HG03575 (cell line): Measurements from ENCODE around the gene SOCS2.

Source experiments
- ATAC-seq: cut with Tn5 transposase; IDR thresholded peaks from one replicate; pipeline ENCODE4 v1.9.1; 2021; ENCODE audit not compliant: unreplicated experiment, insufficient number of reproducible peaks, low FRiP score; ENCODE audit errors: extremely low read depth

SOCS2 gene

GRCh38 chr12:93563807-93564538 is 8.5 kb upstream of the SOCS2 start:
- no peak for ATAC-seq

GRCh38 chr12:93565760-93566159 is 6.7 kb upstream of the SOCS2 start:
- no peak for ATAC-seq

GRCh38 chr12:93567174-93567573 is 5.3 kb upstream of the SOCS2 start:
- no peak for ATAC-seq

- ATAC-seq: no peak
Measured at GRCh38 chr12:93568091-93568490, 4.4 kb upstream of the SOCS2 start.

DNA sequence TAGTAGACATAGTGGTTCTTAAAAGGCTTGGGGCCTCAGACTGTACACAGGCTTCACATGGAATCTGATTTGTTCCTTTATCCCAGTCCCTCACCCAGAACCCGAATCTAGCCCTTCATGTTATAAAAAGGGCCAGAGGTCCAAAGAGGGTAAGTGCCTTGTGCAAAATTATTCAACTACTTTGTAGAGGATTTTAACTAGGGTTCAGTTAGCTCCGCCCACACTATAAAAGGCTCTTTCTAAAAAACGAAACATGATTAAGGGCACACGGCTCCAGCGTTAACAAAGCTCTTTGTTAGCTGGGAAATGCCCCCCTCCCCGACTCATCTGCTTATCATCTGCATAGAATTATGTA is 3.2 kb upstream of the SOCS2 start:
- ATAC-seq: no peak

DNA sequence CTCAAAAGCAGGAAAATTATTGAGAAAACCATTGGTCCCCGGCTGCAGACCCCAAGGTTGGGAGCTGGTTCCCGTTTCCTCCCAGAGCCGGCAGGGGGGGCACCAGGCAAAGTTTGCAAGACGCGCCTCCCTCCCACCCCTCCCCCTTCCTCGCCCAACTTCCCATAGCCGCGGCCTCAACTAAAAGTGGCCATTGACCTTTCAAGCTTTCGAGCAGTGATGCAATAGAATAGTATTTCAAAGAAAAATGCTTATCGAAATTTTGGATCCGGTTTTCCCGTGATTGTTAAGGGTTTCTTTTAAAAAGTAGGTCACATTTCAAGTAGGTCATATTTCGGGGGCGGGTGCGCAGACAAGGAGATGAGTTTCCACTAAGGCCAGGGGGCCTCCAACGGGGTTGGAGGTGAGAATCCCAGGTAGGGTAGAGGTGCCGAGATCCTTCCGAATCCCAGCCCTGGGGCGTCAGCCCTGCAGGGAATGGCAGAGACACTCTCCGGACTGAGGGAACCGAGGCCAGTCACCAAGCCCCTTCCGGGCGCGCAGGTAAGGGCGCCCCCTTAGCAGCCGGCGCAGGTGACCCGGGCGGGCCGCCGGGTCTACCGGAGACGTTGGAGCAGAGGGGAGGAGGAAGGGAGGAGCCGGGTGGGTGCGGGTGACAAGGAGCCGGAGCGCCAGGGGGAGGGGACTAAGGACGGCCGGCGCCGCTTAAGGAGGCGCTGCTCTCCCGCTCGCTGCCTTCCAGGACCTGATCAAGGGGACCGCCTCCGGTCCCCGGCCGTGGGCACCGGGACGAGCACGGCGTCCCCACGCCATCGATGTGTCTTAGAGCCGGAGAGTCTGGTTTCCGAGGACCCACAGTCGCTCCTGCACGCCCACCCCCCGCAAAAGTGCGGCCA is 2.6 kb upstream of the SOCS2 start:
- no peak for ATAC-seq

DNA sequence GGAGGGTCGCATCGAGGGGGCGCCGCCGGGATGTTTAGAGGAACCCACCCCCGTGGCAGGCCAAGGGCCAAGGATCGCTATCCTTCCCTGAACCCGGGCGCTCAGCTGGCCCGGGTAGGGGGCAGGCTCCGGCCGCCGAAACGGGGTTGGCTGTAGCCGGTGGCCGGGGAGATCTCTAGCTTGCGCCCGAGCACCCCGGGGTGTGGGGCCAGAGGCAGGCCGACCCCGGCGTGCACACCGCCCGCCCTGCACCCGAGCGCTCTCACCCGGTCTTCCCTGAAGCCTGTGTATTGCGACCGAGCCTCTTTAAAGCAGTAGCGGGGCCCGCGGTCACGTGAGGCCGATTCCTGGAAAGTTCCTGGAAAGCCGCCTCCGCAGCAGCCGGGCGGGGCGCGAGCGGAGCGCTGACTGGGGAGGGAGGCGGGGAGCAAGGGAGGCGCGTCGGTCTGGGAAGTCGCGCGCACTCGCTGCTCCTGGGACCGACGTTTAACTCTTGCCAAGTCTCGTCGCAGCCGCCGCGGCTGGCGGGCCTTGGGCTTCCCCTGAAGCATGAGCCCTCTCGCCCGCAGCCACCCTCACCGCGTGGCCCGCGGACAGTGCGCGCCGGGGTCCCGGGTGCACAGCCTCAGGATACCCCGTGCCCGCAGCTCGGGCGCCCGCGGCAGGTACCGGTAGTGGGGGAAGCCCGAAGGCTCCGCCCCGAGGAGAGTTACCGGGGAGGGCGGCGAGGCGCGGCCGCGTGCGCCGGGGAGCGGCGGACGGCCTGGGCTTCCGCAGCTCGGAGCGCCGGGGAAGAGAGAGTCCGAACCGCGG is 1.7 kb upstream of the SOCS2 start:
- ATAC-seq: no peak

- ATAC-seq: no peak
Measured at GRCh38 chr12:93571365-93571924, 1.0 kb upstream of the SOCS2 start.

- ATAC-seq: no peak
Measured at GRCh38 chr12:93572712-93573551, 457 bp downstream of the SOCS2 start.

DNA sequence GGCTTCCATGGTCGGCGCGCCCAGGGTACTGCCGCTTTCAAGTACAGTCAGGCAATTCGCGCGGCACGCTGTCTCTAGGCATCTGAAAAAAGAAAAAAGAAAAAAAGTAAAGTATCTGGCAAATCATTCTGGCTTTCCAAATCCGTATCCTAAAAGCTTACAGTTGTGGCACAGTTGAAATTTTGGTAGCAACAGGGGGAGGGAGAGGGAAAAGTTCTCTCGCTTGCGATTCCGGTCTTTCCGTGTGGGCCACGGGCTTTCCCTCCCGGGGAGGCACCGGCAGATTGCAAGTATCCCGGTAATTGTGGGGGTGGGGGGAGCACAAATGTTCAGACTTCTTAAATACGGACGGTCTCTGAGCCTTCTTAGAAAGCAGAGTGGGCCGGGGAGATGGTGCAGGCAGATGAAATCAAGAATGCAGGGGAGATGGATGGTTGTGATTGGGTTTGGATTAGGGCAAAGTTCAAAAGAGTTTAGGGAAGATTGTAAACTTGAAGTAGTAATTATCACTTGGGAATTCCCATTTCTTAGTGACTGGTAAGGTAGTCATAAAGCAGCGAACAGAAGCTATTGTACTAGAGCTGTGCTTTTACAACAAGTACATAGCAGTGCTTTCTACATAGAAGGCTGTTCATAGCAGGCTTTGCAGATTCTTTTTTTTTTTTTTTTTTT is 1.2 kb downstream of the SOCS2 start:
- ATAC-seq: no peak

DNA sequence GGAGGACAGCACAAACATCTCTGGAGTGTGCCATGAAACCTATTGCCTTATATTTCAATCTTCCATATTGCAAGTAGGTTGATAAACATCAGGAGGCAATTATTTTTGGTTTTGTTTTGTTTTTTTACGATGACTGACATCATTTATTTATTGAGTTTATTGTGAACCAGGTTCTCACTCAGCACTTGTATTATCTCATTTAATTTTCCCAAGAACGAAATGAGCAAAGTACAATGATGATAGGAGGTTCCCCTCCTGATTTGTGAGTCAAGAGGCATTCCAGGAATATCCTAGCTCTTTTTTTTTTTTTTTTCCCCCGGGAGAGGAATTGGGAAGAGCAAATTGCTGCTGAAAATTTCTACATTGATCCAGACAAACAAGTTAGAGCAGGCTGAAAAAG is 4.7 kb downstream of the SOCS2 start:
- no peak for ATAC-seq

GRCh38 chr12:93578221-93578620 is 5.7 kb downstream of the SOCS2 start:
- ATAC-seq: no peak

DNA sequence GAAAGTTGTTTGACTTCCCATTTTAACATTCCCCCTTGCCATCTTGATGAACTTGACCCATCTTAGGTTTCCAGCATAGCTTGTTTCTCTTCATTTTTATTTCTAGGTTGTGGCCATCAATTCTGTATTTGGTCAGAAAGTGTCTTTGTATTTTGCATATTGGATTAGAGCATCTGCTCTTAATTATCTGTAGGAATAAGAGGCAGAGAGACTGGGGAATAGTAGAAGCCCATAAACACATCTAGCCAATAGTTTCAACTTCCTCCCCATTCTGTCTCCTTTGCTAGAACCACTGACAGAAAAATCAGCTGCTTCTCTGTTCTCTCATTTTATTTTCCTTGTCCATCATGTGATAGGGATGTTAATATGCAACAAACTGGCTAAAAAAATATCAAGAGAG is 8.2 kb downstream of the SOCS2 start:
- no peak for ATAC-seq

- no peak for ATAC-seq
Measured at GRCh38 chr12:93581370-93581769, 8.9 kb downstream of the SOCS2 start.

DNA sequence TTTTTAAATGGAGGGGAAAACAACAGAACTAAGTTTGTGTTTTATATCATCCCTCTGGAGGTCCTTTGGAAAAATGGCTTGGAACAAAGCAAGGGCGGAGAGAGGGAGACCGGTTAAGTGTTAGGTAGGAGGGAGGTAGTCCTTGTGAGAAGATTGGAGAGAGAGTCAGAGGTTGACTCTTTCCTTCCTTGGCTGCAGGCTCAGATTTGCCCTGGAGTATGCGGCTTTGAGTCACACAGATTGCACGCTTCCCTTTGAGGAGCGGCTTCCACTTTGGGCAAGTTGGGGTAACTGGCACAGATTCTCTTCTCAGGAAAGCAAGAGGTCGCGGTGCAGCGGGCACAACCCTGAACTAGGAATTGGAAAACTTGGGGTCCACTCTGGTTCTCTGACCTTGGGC is 9.9 kb downstream of the SOCS2 start:
- ATAC-seq: no peak

- ATAC-seq: no peak
Measured at GRCh38 chr12:93583627-93584392, 11.3 kb downstream of the SOCS2 start.

GRCh38 chr12:93585247-93585646 is 12.8 kb downstream of the SOCS2 start:
- no peak for ATAC-seq
